Dermis microvascular lymphatic vessel endothelial cell (primary cell): ENCODE results near the gene WDFY3. TPM values are rescaled to one million over a fixed set of nuclear protein-coding genes. Genes with fewer than 3 reads are reported as not detected.
A peak's percentile ranks its signal among the peaks of the same experiment; 100 is the strongest.
"Not testable (repeated sequence)": the region's sequence is repeated elsewhere in the genome, so short reads cannot be mapped to it uniquely, and the experiment has no call there.

ENCODE experiments used
- DNase-seq, 2 donors: peaks; one replicate each; pipeline versions ENCODE4 v3.0.0 to v3.0.0-alpha.2; 2010; ENCODE audit warnings: low read depth in 2 of 2
- total RNA-seq: library from RNA; depleted of rRNA; stranded (reverse); fragments of >200 nt; gene quantifications from 2 replicates; pipeline ENCODE4 v1.2.1, GENCODE V29; 2014

The WDFY3 gene
- total RNA-seq, 1 donor from 2014 or later: 67.5 TPM

- no peak for DNase-seq
Observed at GRCh38 chr4:84726356-84726755, 240.1 kb downstream of the WDFY3 start.

- DNase-seq: no peak
Observed at GRCh38 chr4:84722720-84723119, 243.8 kb downstream of the WDFY3 start.

GRCh38 chr4:84719115-84719514, 247.4 kb downstream of the WDFY3 start:
- no peak for DNase-seq

GRCh38 chr4:84718699-84719098, 247.8 kb downstream of the WDFY3 start:
- DNase-seq: no peak

- DNase-seq: peak in 1 of 2 donors; percentile 18
Observed at GRCh38 chr4:84710548-84710947, 255.9 kb downstream of the WDFY3 start.

GRCh38 chr4:84708406-84709135, 257.9 kb downstream of the WDFY3 start:
- DNase-seq: no peak

GRCh38 chr4:84706286-84706685, 260.2 kb downstream of the WDFY3 start:
- no peak for DNase-seq

- no peak for DNase-seq
Observed at GRCh38 chr4:84699001-84699671, 267.4 kb downstream of the WDFY3 start.

- no peak for DNase-seq
Observed at GRCh38 chr4:84697615-84698201, 268.8 kb downstream of the WDFY3 start.

GRCh38 chr4:84697159-84697558, 269.3 kb downstream of the WDFY3 start:
- DNase-seq: no peak

- no peak for DNase-seq
Observed at GRCh38 chr4:84691800-84692199, 274.7 kb downstream of the WDFY3 start.

- peak in 1 of 2 donors; percentile 78 for DNase-seq
Observed at GRCh38 chr4:84691170-84691691, 275.3 kb downstream of the WDFY3 start.

- no peak for DNase-seq
Observed at GRCh38 chr4:84690481-84690880, 276.0 kb downstream of the WDFY3 start.

- no peak for DNase-seq
Observed at GRCh38 chr4:84689197-84689596, 277.3 kb downstream of the WDFY3 start.

GRCh38 chr4:84688605-84689004, 277.9 kb downstream of the WDFY3 start:
- DNase-seq: no peak

GRCh38 chr4:84685105-84685504, 281.4 kb downstream of the WDFY3 start:
- no peak for DNase-seq

- DNase-seq: no peak
Observed at GRCh38 chr4:84684361-84684760, 282.1 kb downstream of the WDFY3 start.

- no peak for DNase-seq
Observed at GRCh38 chr4:84683064-84683850, 283.2 kb downstream of the WDFY3 start.

- not testable (repeated sequence) for DNase-seq
Observed at GRCh38 chr4:84682661-84683060, 283.8 kb downstream of the WDFY3 start.

GRCh38 chr4:84681486-84682274, 284.8 kb downstream of the WDFY3 start:
- DNase-seq: peak in 1 of 2 donors; percentile 58

GRCh38 chr4:84680956-84681355, 285.5 kb downstream of the WDFY3 start:
- no peak for DNase-seq
